GM18870 (cell line): ENCODE measurements around the gene AMPD2.

Experiments used
- ATAC-seq: cut with Tn5 transposase; IDR thresholded peaks from one replicate; pipeline ENCODE4 v1.9.1; 2021; ENCODE audit warnings: moderate library complexity; ENCODE audit not compliant: unreplicated experiment

The AMPD2 gene

DNA sequence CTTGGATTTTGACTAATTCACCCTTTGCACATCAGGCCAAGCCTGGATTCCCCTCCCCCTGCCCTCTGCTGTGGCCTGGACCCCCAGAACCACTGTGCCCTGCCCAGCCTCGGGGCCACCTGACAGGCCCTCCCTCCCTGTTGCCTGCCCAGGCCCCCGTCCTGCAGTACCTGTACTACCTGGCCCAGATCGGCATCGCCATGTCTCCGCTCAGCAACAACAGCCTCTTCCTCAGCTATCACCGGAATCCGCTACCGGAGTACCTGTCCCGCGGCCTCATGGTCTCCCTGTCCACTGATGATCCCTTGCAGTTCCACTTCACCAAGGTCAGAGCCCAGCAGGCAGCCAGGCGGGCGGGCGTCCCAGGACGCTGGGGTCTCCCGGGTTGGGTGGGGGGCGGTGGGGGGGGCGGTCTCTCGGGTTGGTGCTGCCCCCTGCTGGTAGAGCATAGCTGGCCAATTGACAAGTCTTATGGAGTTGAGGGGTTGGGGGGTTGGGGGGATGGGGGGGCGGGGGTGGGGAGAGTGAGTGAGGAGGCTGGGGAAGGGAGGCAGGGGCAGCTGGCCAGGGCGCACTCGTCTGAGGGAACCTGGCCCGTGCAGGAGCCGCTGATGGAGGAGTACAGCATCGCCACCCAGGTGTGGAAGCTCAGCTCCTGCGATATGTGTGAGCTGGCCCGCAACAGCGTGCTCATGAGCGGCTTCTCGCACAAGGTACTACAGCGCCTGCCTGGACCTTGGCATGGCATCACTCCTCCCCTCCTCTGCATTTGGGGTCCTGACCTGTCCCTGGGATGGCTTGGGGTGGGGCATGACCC is 10.7 kb downstream of the AMPD2 start:
- no peak for ATAC-seq

DNA sequence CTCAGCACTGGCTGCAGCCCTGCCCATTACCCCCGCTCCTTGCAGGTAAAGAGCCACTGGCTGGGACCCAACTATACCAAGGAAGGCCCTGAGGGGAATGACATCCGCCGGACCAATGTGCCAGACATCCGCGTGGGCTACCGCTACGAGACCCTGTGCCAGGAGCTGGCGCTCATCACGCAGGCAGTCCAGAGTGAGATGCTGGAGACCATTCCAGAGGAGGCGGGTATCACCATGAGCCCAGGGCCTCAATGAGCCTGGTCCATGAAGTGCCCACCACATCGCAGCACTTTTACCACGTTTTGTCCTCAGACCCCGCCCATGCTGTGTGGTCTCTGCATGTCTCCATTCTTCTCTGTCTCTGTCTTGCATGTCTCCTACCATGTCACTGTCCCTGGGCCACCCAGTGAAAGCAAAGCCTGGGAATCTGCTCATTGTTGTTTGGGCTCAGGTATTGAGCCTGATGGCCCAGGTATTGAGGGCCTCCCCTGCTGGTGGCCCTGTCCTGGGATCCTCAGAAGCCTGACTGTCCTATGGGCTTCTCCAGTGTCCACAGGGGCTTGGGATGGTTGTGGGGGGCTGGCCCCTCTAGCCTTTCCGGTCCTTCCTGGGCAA is 11.4 kb downstream of the AMPD2 start:
- no peak for ATAC-seq

DNA sequence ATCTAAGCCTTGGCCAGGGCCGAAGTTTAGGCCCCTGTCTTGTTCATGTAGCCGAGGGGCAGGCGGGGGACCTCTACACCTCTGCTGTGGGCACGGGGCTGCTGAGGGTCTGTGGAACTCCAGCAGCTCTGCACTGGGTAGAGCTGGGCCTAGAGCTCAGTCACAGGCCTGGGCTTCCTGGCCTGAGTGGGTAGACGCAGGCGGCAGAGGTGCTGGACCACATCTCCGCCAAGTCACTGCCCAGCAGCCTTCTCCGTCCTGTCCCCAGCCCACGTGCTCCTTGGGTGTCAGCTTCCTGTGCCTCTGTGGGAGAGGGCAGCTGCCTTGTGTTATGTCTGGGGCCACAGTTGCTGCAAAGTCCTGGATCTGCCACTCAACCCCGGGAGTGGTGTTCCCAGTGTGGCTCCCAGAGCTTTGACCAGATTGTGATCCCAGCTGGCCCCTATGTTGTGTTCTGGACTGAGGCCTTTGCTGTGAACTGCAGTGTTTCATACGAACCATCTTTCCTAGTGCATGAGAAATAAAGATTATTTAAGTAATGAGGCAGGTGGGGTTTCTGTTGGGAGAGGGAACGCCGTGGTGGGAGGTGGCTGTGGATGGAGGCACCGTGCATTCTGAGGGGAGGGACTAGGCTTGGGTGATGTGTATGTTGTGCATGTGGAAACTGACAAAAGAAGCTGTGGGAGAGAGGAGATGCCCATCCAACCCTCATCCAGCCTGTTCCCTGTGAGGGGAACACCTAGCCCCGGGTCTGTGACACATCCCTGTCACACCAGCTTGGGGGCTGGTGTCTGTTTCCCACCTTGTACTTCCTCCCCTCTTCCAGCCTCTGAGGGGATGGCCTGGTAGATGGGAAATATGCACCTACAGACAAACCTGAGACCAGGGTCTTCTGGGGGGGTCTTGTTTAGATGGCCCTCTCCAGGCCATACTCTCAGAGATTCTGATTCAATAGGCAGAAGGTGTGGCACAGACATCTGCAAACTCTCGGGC is 12.2 kb downstream of the AMPD2 start:
- no peak for ATAC-seq

DNA sequence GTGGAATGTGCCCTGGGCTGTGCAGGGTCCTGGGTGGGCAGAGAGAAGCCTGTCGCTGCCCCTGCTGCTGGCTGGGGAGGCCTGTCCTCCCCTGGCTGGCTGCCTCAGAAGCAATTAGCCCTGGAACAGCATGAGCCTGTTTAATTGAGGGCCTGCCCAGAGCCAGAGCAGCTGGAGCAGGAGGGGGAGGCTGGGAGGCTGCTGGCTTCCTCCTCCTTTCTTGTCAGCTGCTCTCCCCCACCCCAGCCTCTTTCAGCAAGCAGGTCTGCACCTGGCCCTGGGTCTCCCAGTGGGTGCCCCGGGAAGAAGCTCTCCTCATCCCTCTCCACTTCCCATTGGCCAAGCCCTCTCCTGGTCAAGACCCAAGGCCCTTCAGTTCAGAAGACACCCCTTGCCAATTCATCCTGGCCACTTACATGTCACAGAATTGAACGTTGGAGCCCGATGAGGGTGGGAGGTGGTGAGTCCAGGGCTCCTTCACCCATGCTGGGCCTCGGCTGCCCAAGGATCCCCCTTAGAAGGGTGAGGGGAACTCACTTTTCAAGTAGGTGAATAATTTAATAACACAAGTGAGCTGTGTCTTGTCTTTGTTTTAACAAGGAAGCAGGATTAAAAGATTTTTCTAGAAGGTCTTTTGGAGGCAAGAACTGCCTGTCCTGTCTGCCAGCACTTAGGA is 13.2 kb downstream of the AMPD2 start:
- ATAC-seq, result no peak

DNA sequence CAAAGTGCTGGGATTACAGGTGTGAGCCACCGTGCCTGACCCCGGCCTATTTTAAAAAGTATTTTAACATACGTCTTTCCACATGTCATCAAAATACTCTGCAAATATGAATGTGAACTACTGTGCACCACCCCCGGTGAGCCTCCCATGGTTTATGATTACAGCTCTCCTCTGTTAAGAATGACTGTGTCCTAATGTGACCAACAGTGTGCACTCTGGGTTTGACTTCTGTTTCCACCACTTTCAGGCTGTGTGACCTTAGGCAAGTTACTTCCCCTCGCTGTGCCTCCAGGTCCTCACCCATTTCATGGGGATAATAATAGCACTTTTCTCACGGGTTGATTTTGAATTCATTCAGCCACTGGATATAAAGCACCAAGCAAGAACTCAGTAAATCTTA is 14.7 kb downstream of the AMPD2 start:
- no peak for ATAC-seq

DNA sequence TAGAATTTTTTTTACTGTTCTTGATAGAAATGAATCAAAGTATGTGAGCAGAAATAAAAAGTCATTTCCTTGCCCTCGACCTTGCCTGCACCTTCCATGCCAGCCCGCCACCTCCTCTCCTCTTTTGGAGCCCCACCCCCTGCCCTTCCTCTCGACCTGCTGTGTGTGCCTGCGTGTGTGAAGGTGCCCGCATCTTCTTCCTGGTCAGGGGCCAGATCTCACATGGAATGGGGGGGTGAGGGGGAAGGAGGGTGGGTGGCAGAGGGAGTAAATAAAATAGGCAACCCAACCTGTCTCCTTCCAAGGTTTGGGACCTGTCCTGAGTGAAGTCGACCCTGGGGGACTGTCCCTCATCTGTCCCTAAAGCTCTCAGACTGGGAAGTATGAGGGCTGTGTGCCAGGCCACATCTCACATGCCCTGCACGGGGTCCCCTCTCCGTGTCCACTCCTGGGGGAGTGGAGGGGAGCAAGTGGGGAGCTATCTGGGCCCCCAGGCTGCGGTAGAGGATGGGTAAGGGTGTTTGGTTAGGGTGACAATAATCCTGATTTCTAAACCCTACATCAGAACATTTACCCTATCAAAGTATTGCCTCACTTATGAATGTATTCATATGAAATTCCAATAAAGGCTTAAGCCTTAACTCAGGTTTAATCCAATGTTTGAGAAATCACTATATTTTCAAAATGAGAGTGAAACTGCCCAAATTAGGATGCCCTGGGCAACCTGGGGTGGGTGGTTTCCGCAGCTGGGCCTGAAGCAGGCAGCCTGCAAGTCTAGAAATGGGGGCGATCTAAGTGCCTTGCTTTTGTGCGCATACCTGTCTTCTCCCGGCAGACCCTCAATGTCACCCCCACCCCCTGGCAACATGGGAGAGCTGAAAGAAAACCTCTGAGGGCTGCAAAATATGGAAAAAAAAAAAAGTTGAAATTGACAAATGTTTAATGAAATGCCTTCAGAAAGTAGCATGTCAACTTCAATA is 15.4 kb downstream of the AMPD2 start:
- no peak for ATAC-seq

DNA sequence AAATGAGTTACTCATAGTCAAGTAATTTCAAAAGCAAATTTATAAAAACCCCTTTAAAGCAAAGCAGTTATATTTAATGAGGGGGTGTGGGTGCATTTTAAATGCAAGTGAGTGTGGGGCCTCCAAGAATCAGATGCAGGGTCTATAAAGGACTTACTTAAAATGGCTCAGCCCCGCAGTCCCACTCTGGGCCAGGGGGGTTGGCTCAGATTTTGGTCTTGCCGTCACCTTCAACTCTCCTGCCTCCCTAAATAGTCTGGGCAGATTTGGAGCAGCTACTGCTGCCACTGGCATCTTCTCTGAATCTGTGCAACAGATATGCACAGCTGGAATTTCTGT is 16.2 kb downstream of the AMPD2 start:
- no peak for ATAC-seq

DNA sequence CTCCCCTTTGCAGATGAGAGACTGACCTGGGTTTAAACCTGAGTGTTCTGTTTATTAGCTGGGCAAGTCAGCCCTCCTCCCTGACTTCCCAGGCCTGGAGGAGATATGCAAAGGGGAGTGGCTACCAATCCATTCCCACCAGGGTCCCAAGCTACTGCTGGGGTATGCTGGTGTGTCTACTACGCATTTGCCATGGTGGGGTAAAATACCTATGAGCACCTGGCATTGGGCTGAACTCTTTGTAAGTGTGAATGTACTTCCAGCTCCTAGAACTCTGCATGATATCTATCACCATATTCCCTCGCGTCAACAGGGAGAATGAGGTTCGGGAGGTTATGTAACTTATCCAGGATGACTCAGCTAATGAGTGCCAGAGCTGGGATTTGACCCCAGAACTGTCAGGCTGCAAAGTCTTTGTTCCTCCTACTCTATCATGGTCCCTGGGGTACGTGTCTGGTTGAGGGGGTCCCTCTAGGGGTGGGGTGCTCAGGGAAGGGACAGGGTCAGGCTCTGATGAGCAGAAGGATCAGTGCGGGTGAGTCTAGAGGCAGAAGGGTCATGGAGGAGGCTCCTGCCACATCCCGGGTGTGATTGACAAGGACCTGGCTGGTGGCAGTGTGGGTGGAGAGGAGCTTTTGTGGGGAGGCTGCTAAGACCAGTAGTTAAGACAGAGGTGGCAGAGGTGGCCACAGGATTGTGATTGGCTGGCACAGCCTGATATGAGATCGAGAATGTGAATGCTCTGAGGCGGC is 16.7 kb downstream of the AMPD2 start:
- ATAC-seq, result no peak

DNA sequence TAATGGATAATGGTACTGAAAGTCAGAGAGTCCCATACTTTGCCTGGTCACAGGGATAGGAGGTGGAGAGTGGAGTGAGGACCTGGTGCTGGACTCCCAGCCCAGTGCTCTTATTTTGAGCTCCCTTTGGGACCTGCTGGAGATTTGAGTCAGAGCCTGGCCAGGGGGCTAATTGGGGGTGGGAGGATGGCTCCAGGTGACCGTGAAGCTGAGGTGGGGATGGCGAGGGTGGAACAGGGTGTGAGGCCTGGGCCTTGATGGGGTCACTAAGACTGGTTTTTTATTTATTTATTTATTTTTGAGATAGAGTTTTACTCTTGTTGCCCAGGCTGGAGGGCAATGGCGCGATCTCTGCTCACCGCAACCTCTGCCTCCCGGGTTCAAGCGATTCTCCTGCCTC is 17.8 kb downstream of the AMPD2 start:
- no peak for ATAC-seq

DNA sequence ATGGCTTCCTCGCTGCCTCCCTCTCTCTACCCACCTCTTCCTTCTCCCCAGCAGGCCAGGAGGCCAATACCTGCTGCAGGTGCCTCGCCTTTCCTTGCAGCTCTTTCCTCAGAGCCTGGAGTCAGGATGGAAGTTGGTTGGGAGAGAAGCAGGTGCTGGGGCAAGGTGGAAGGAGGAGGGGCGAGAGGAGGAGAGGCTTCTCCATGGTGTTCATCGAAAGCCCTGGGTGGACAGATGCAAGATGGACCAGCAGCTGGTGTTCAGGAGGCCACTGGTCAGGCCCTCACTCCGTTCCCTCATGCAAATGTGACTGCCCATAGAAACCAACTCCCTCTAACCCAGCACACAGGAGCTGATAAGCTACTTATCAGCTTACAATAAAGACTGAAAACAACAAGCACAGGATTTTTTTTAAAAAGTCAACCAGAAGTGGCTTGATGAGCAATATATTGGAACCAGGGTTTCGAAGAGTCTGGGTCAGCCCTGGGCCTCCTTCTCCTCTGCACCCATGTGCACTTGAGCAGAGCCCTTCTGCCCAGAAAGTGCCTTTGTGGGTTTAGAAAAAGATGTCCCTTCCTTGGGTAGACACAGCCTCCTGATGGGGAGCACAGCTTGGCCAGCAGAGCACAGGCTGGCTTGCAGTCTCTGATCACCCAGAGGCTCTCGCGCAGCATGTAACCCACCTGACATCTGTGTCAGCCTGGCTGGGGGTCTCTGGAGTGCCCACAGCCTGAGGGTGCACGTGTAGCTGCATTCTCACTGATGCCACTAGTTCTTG is 19.6 kb downstream of the AMPD2 start:
- ATAC-seq, result no peak

DNA sequence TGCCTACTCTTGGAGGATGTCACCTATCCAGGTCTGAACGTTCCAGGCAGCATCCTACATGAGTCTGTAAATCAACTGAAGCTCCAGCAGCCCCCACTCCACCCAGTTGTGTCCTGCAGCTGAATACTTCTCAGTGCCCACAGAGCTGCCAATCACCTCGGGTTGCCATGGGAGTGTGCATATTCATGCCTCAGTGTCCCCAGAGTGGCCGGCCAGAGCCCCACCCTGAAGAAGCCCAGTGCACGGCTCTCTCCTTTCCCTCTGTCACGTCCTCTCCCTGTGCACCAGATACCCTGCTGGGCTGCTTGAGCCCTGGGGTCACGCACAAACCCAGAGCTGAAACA is 20.2 kb downstream of the AMPD2 start:
- no peak for ATAC-seq

DNA sequence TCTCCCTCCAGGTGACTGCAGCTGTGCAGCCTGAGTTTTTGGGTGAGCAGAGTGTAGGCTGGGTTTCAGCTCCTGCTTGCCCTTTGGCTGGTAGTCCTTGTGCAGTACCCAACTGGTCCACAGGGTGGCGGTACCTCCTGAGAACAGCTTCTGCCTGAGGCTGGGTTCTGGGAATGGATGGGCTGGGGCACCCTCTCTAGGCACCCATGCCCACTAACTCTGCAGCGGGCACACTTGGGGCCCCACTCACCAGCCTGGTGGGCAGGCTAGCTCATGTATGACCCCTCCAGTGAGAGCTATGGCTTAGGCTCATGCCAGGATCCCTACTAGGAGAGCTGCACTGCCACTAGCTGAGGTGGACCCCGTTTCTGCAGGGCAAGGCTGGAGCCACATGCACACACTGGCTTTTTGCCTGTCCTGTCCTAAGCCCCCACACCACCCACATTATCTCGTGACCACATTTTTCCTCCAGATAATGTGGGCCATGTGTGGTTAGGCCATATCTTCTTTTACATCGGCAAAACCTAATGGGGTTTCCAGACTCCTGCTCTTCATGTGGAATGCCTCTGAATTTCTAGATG is 20.7 kb downstream of the AMPD2 start:
- ATAC-seq, result no peak

DNA sequence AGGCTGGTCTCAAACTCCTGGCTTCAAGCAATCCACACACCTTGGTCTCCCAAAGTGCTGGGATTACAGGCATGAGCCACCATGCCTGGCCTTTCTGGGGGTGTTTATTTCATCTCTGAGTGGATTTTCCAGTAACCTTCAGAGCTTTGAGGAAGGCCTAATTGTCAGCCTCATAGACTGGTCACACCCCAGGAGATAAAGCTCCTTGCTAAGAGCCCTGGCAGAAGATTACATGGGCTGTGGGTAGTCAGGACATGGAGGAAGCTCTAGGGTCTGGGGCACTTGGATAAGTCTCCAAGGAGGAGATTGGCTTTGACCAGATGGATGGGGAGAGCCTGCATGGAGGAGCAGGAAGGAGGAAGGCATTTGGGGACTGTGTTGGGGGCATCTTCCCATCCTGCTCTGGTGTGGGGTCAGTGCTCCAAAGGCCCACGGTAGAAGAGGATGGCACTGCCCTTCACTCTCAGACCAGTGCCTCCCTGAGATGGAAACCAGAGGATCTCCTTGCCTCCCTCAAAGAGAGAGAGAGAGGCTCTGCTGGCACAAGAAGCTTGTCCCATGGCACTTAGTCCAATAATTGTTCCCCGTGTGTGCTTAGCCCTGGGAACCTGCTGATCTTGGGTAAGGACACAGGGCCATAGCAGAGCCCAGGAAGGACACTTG is 21.6 kb downstream of the AMPD2 start:
- ATAC-seq, result no peak

DNA sequence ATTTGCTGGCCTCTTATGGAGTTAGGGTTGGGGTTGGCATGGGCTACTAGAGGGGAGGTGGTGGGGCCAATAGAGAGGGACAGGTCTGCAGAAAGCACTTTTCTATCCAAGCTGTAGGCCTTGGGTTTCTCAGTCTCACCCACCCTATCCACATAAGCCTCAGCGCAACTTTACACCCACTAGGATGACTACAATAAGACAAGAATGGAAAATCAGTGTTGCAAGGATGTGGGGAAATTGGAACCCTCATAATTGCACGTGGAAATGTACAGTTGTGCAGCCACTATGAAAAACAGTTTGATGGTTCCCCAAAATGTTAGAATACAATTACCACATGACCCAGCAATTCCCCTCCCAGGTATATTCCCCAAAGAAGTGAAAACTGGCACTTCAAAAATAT is 22.2 kb downstream of the AMPD2 start:
- ATAC-seq, result no peak

DNA sequence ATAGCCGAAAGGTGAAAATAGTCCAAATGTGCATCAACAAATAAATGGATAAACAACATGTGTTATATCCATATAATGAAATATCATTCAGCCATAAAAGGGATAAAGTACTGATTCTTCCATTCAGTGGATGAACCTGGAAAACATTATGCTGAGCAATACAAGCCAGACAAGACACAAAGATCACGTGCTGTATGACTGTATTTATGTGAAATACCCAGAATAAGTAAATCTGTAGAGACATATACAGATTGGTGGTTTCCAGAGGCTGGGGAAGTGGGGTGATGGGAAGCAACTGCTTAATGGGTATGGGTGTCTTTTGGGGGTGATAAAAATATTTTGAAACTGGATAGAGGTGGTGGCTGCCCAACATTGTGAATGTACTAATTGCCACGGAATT is 23.0 kb downstream of the AMPD2 start:
- ATAC-seq, result no peak

DNA sequence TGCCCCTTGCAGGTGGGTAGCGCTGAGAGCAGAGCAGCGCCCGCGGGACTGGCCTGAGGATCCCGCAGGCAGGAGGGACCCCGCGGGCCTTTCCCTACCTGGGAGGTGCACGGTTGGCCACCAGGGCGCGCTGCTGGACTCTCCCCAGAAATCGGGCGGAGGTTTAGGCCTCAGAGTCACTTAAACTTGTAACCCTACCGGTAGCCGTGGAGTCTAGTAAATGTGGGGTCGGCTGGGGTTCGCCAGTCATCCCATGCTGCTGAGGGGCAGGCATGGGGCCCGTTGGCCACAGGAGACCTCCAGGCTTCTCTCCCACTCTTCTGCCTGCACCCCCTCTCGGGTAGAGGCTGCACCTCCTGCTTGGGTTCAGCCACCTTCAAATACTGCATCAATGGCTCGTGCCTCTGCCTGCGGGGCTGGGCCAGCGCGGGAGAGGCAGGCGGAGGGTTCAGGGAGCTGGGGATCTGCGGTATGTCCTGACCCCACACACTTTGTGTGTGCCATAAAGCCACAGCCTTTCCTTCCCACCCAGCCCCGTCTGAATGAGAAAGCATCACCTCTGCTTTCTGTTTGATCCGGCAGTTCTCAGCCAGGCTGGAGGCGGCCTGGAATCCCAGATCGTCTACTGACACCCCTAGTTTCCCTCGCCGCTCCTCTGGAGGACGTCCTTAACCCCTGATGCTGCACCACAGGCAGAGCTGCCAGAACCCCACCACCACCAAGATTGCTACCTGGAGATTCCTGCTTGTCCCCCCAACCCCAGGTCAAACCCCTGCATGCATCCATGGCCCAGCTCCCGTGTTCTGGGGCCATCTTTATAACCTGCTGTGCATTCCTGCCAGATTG is 24.0 kb downstream of the AMPD2 start:
- no peak for ATAC-seq

DNA sequence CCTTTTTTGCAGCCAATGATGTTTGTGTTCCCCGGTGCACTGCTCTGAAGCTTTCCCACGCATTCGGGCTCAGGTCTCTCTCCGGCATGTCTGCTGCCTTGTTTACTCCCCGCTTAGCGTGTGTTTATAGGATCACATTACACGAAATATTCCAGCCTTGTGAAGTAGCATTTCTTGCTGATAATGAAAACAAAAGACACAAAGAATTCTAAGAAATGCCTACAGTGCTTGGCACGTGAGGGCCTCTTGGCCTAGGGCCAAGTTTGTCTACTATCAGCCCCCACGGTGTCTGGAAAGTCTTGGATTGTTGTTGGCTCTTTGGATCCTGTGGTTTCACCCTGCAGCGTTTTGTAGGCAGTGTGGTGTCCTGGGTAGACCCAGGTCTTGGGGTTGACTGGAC is 25.0 kb downstream of the AMPD2 start:
- ATAC-seq, result no peak
